ENCODE measurements around the gene ZNF500.

DNA sequence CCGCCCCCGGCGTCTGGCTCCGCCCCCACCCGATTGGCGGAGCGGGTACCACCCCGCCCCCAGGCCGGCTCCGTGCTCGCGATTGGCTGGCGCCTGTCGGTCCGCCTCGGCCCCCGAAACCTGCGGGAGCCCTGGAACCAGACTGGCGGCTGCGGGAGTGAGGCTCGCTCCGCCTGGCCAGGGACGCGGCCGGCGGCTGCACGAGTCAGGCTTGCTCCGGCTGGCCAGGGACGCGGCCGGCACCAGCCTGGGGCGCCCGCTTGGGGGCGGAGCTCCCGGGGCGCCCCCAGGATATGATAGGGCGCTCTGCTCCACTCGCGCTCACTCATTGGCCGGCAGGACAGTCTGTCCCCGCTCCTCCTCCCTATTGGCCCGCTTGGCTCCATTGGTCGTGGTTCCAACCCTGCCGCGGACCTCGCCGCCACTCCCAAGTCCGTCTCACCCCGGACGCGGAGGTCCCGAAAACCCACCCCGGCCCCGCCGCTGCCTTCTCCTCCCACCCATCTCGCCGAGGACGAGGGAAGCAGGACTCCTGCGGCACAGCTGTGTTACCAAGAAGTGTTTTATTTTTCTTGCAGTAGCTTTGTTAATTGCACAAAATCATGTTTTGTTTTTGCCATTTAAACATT, 35.8 kb upstream of the ZNF500 start:
- TF ChIP-seq, protein P1, sequence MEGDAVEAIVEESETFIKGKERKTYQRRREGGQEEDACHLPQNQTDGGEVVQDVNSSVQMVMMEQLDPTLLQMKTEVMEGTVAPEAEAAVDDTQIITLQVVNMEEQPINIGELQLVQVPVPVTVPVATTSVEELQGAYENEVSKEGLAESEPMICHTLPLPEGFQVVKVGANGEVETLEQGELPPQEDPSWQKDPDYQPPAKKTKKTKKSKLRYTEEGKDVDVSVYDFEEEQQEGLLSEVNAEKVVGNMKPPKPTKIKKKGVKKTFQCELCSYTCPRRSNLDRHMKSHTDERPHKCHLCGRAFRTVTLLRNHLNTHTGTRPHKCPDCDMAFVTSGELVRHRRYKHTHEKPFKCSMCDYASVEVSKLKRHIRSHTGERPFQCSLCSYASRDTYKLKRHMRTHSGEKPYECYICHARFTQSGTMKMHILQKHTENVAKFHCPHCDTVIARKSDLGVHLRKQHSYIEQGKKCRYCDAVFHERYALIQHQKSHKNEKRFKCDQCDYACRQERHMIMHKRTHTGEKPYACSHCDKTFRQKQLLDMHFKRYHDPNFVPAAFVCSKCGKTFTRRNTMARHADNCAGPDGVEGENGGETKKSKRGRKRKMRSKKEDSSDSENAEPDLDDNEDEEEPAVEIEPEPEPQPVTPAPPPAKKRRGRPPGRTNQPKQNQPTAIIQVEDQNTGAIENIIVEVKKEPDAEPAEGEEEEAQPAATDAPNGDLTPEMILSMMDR (IDR thresholded peaks at IDR 0.05) = no peak
- no peak for TF ChIP-seq POLR2A (IDR thresholded peaks at IDR 0.05)
